Fibroblast of skin of scalp (primary cell): ENCODE results near the gene GALNT11. TPM values are rescaled to one million over a fixed set of nuclear protein-coding genes. Genes with fewer than 3 reads are reported as not detected.
"Not testable (repeated sequence)": the region's sequence is repeated elsewhere in the genome, so short reads cannot be mapped to it uniquely, and the experiment has no call there.

Experiments
- DNase-seq: peaks from one replicate; pipeline ENCODE4 v3.0.0-alpha.2; 2013
- polyA plus RNA-seq, 2 experiments: library from polyadenylated mRNA; unstranded; fragments of 120-200 nt; gene quantifications; one replicate each; pipeline ENCODE4 v1.2.1, GENCODE V29; 2013; ENCODE audit not compliant: insufficient read length in 2 of 2

GALNT11 gene
- polyA plus RNA-seq (2013, experiment 1 of 2; ENCODE audit: insufficient read length) = 18.2 TPM
- polyA plus RNA-seq (2013, experiment 2 of 2; ENCODE audit: insufficient read length) = 20.4 TPM

DNA sequence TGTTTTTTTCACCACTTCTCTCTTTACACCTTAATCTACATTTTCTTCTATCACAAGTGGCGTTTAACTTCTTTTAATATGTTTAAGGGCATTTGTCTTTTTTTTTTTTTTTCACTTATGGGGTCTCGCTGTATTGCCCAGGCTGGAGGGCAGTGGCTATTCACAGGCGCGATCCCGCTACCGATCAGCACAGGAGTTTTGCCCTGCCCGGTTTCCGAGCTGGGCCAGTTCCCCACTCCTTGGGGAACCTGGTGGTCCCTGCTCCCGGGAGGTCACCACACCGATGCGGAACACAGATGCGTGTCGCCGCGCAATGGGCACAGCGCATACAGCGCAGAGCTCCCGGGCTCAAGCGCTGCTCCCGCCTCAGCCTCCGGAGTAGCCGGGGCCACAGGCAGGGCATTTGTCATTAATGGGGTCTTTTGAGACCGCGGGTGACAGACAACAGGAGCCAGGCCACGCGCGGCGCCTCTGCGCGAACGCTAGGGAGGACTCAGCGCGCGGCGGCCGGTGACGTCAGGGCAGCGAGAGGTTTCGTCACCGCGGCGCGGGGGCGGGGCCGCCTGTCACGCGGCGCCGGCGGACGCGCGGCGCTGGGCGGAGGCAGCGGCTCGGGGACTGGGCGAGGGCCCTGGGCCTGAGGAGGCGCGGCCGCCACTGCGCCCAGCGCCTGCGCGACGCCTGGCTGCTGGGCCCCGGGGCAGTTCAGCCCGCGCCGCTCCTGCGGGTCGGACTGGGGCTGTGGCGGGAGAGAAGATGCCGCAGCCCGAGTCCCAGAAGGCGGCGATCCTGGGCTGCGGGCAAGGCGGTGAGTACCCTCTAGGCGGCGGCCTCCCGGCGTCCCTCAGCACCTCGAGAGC is at the start of gene GALNT11:
Gene GALNT11, plus strand, starts transcription at position 598 of the 860 bp plus-strand sequence. CDS start 68,554 bp downstream, outside the sequence.
- DNase-seq = peak; percentile 88

DNA sequence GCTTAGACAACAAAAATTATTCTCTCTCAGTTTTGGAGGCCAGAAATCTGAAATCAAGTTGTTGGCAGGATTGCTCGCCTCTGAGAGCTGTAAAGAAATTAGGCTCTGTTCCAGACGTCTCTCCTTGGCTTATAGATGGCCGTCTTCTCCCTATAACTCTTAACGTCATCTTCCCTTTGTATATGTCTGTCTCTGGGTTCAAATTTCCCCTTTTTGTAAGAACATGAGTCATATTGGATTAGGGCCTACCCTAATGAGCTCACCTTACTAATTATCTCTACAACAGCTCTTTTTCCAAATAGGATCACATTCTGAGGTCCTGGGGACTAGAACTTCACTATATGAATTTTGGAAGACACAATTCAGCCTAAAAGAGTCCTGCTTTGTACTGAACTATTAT is 46.9 kb upstream of the GALNT11 start:
- DNase-seq = no peak

DNA sequence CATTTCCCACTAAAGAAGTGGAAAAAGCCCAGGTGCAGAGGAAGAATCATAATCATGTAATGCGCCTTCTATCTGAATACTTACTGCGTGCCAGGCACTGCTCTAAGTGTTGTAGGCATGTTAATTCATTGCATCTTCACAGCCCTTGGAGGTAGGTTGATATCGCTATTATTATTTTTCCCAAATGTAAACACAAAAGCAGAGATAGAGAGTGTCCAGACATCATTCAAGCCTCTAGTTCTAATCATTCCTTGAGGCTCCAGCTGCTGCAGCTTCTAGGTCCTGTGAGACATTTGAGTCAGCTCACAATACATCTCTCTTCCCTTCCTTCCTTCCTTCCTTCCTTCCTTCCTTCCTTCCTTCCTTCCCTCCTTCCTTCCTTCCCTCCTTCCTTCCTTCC is 44.3 kb upstream of the GALNT11 start:
- DNase-seq = no peak

DNA sequence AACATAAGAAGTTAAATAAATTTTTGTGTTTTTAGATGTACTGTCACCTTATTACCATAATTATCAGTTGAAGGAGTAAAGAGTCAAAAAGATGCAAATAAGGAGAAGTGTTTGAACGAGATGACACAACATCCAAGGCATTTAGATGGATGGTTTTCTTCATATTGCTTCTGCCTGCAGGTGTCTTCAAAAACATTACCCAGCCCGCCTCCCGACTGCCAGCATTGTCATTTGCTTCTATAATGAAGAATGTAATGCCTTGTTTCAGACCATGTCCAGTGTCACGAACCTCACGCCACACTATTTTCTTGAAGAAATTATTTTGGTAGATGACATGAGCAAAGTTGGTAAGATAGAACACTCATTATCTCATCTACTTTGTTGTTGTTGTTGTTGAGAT is 42.7 kb upstream of the GALNT11 start:
- no peak for DNase-seq

DNA sequence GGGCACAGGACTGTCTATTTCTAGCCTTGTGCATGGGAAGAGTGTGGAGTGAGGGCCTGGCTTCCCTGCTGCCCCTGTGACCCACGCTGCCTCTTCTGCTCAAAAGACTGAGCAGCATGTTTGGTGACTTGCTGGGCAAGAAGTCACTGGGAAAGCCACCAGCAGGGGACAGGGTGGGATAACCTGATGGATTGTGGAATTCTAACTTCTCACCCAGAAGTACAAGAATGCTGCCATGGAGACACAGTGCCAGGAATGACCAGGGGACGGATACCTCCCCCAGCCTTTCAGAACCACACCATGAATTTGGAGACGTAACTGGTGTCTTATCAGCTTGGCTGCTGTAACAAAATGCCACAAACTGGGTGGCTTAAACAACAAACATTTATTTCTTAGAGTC is 40.9 kb upstream of the GALNT11 start:
- DNase-seq = no peak

DNA sequence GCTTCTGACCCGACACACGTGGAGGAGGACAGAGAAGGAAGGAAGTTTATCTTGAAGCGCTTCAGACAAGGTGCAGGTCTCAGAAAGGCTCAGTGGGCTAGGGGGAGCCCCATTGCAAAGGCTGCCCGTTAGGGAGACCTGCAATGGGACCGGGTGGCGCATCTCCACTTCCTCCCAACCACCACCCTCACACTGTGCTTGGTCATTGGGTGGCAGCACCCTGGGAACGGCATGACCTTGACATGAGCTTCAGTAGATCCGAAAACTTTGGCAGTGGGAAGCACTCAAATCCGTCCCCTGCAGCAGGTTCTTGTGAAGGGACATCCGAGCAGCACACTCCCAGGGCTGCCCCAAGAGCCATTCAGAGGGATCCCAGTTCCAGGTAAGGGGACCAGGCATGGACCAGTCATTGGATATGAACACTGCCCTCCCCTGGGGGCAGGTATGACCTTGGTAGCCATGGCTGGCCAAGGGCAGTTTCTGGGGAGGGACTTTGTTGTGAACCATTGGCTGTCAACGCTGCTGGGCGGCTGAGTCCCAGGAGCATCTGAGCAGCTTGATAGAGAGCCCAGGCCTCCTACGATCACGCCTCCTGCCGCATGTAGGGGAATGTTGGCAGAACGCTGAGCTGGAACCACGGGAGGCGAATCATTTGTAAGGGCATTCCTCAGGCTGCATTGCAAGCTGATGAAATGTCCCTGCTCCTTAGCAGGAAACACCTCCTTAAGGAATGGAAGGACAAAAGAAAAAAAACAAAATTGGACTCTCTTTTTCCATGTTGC is 37.5 kb upstream of the GALNT11 start:
- peak; percentile 69 for DNase-seq

DNA sequence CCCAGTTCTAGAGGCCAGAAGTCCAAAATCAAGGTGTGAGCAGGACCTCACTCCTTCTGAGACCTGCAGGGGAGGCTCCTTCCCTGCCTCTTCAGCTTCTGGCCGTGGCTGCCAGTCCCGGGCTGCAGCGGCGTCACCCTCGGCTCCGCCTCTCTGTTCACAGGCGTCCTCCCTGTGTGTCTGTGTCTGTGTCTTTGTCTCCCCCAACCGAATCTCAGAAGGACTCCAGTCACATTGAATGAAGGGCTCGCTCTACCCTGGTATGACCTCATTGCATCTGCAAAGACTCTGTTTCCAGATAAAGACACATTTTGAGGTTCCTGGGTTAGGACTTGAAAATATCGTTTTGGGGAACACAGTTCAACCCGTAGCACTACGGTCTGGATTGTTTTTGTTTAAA is 33.1 kb upstream of the GALNT11 start:
- DNase-seq = peak; percentile 28

DNA sequence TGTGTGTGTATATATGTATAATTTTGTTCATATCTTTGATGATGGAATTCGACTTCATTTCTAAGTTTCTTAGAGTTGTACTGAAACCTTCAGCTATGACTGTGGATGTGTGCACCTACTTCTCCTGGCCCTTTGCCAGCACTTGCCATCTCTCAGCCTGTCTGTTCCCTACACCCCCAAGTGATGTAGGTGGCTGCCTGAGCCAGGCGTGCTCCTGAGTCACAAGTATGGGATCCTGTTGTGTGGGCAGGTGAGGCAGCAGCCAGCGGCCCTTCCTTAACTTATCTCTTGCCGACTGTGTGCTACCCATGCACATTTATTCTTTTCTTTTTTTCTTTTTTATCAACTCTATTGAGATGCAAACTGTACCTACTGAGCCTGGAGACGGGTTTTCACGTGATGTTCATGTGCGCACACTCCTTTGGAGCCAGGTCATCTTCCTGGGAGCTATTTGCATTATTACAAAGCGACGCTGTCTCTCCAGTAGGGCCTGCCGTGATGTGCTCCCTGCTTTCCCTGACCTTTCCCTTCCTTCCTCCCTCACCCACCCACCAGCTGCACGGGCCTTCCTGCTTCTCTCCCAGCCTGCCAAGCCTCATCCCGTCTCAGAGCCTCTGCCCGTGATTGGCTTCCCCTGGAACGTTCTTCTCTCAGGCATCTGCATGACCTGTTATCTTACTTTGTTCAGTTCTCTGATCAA is 31.3 kb upstream of the GALNT11 start:
- no peak for DNase-seq

DNA sequence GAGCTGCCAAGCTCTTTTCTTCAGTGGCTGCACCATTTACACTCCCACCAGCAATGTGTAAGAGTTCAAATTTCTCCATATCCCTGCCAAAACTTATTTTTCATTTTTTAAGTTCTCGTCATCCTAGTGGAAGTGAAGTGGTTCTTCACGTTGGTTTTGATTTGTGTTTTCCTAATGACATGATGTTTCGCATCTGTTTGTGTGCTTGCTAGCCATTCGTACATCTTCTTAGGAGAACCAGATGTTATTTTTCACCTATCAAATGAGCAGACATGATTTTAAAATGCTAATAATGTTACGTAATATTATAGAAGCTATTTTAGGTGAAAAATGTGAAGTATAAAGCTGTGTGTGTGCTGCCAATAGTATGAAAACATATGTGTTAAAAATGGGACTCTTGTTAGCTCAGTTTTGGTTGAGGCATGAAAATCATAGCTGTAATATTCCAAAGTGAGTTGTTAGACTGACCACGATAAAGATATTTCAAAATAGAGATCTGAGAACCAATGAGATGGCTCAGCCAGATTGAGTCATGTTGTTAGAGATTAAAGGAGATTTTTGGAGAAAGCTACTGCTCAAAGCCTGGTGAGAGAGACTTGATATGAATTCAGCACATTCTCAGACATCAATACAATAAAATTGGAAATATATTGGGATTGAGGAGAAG is 25.9 kb upstream of the GALNT11 start:
- peak; percentile 8 for DNase-seq

DNA sequence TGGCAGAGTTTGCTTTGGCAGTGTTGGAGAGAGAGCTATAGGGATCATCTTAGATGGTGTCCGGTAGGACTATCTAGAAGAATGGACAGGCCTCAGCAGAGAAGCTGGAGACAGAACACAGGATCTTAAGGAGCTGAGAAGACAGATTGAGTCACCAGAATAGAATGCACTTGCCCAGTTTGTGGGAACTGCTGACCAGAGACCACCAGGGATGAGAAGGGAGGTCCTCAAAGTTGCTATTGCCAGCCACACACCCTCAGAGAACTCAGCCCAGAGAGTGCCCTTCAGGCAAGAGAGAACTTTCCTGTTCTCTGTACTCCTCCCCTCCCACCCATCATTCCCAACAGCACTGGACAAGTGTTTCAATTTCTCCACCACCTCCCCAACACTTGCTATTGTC is 25.3 kb upstream of the GALNT11 start:
- peak; percentile 20 for DNase-seq

DNA sequence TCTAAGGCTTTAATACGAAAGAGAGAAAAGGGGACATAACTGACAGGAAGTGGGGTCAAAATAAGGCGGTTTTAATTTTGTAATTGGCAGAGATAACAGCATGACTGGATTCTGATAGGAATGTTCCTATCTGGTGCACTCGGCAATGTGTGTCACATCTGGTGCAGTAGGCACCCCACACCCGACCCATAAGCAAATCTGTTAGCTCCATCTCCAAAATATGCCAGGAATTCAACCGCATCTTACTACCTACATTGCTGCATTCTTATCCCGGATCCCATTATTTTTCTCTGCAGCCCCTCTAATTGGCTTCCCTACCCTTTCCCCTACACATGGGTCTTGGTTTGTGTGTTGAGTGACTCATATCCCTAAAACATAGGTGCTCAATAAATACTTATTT is 19.1 kb upstream of the GALNT11 start:
- peak; percentile 14 for DNase-seq

DNA sequence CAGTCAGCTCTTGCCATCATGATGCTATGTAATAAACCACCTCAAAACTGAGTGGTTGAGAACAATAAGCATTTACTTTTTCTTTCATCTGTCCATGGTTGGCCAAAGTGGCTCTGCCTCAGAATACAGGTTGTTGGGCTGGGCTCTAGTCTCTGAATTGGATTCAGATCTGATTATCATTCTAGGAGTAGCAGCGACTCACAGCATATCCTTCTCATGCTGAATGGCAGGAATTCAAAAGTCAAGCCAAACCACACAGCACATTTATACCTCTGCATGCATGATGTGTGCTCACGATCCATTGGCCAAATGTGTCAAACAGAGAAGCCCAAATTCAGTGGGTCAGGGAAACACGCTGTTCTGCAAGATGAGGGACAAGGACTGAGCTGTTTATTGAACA is 13.6 kb upstream of the GALNT11 start:
- no peak for DNase-seq

DNA sequence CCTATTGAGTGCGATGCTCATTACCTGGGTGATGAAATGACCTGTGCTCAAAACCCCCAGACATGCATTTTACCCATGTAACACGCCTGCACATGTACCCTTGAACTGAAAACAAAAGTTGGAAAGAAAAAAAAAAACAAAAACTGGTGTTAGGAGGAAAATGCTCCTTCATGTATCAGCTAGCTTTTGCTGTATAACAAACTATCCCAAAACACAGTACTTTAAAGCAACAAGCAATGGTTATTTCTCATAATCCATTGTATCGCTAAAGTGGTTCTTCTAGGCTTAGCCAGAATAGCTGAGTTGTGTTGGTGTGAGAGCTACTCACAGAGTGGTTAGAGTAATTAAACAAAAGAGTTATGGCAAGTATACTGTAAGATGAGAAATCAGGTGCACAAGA is 12.2 kb upstream of the GALNT11 start:
- no peak for DNase-seq

DNA sequence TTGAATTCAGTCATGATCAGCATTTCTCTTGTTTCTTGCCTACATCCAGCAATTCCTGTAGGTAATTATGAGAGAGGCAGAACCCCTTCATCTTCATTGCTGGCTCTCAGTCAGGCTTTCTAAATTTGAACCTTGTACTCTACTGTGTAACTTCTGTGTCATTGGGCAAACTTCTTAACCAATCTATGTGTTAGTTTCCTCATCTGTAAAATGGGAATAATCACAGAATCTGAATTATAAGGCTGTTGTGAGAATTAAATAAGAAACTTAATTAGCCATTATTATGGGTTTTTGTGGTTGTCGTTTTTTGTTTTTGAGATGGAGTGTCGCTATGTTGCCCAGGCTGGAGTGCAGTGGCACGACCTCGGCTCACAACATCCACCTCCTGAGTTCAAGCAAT is 11.5 kb upstream of the GALNT11 start:
- DNase-seq = no peak

DNA sequence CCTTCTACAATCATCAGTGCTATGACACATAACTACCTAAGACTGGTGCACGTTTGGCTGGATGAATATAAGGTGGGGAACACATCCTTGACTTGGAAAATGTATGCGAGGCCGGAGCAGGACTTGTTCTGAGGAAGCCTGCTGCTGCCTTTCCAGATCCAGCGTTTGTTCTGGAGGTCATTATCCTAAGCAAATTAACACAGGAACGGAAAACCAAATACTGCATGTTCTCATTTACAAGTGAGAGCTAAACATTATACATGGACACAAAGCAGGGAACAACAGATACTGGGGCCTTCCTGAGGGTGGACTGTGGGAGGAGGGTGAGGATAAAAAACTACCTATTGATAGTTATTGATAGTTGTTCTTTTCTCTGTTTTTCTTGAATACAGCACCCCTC is 10.8 kb upstream of the GALNT11 start:
- no peak for DNase-seq

DNA sequence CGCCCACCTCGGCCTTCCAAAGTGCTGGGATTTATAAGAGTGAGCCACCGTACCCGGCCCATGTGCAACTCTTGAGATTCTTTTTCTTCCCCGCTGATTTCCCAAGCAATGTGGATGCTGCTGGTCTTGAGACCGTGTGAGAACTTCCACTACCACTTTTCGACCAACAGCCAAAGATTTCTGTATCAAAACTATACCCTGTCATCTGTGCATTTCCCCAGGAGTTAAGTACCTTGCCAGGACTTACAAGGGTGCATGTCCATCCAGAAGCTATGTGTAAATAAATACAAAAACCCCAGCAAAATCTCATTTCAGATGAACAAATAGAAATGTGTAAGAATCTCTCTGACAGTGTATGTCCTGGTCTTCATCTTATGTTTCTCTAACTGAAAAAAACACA is 9.9 kb upstream of the GALNT11 start:
- no peak for DNase-seq

DNA sequence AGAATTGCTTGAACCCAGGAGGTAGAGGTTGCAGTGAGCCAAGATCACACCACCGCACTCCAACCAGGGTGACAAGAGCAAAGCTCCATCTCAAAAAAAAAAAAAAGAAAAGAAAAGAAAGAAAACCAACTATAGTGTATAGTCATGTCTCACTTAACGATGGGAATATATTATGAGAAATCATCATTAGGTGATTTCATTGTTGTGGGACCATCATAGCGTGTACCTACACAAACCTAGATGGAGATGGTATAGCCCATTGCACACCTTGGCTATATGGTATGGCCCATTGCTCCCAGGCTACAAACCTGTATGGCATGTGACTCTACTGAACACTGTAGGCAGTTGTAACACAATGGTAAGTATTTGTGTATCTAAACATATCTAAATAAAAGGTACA is 8.5 kb upstream of the GALNT11 start:
- no peak for DNase-seq

DNA sequence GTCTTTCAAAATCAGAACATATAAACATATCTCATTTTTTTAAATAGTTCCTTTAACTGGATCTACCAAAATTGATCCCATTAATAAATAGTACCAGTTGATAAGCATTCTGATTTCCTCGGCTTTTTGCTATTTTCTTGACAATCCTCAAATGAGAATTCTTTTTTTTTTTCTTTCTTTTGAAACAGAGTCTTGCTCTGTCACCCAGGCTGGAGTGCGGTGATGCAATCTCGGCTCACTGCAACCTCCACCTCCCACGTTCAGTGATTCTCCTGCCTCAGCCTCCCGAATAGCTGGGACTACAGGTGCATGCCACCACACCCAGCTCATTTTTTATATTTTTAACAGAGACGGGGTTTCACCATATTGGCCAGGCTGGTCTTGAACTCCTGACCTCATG is 7.8 kb upstream of the GALNT11 start:
- not testable (repeated sequence) for DNase-seq

DNA sequence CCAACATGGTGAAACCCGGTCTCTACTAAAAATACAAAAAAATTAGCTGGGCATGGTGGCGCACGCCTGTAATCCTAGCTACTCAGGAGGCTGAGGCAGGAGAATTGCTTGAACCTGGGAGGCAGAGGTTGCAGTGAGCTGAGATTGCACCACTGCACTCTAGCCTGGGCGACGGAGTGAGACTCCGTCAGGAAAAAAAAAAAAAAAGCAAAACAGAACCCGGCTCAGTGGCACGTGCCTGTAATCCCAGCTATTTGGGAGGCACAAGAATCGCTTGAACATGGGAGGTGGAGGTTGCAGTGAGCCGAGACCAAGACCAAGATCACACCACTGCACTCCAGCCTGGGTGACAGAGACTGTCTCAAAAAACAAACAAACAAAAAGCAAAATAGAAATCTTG is 3.7 kb upstream of the GALNT11 start:
- not testable (repeated sequence) for DNase-seq

DNA sequence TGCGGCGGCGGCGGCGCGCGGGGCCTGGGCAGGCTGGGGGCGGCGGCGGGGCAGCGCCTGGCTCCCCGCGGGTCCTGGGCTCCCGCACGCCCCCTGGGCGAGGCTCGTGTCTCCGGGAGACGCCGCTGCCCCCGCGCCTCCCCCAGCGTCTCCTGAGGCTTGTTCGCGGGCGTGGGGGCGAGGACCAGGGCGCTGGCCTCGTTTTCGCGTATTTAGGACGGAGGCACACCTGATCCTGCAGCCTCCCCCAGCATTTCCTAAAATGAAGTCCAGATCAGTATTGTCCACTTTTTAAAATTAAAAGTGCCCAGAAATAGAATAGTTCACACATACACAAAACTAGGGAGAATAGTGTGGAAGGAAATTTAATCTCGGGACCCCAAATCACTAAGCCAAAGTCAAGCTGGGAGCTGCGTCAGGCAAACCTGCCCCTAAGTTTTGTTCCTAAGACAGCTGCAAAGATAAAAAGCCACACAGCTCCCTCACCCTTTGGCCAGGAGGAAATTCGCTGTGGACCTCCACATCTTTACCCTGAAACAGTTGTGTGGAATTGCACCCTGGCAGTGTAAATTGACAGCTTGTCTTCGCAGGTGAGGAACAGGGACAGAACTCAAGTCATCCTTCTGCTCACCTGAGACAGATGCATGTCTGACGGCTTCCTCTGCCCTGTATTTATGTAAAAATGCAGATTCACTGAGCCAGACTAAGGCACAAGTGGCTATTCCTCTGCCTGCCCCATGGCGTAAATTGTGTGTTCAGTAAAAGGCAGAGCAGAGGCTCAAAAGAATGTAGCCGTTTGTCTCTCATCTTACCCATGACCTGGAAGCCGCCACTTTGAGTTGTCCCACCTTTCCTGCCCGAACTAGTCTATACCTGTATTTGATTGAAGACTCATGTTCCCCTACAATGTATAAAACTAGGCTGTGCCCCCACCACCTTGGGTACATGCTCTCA is 740 bp downstream of the GALNT11 start:
- DNase-seq = no peak
